Glutamatergic neuron (in vitro differentiated cells): ENCODE measurements around the gene SNAP23. TPM values are rescaled to one million over a fixed set of nuclear protein-coding genes. Genes with fewer than 3 reads are reported as not detected.

Experiments
- DNase-seq: peaks from one replicate; pipeline ENCODE4 v3.0.0; 2022
- H3K27ac Mint-ChIP-seq: one replicate; pipeline ENCODE4 v1.8.0; 2020; ENCODE audit warnings: mild to moderate bottlenecking, mixed read lengths, inconsistent platforms; ENCODE audit not compliant: unreplicated experiment
- H3K27me3 Mint-ChIP-seq: one replicate; pipeline ENCODE4 v1.8.0; 2020; ENCODE audit warnings: mild to moderate bottlenecking, moderate library complexity, mixed read lengths, inconsistent platforms; ENCODE audit not compliant: unreplicated experiment
- H3K36me3 Mint-ChIP-seq: one replicate; pipeline ENCODE4 v1.8.0; 2020; ENCODE audit warnings: mild to moderate bottlenecking, mixed read lengths, inconsistent platforms; ENCODE audit not compliant: unreplicated experiment
- H3K4me1 Mint-ChIP-seq: one replicate; pipeline ENCODE4 v1.8.0; 2020; ENCODE audit warnings: mild to moderate bottlenecking, low read depth, mixed read lengths, inconsistent platforms; ENCODE audit not compliant: unreplicated experiment
- H3K4me3 Mint-ChIP-seq: one replicate; pipeline ENCODE4 v1.8.0; 2020; ENCODE audit warnings: mild to moderate bottlenecking, mixed read lengths, inconsistent platforms; ENCODE audit not compliant: unreplicated experiment
- H3K9me3 Mint-ChIP-seq: one replicate; pipeline ENCODE4 v1.8.0; 2020; ENCODE audit warnings: mild to moderate bottlenecking, moderate library complexity, mixed read lengths, inconsistent platforms; ENCODE audit not compliant: unreplicated experiment
- total RNA-seq: library from RNA; stranded (reverse); fragmentation: NEBNext Ultra II Directional; extraction: Animal tissue kit (Norgen Biotek cat#: 25700); gene quantifications from one replicate; pipeline ENCODE4 v1.2.1, GENCODE V29; 2021; ENCODE audit not compliant: unreplicated experiment
- TF ChIP-seq, protein P1 (sequence below): fragments of 200-600 bp; sonication (generic); IDR thresholded peaks from one replicate; pipeline ENCODE4 v1.5.0; 2021; ENCODE audit not compliant: partially characterized antibody, unreplicated experiment

Gene SNAP23
- total RNA-seq, 1 donor from 2014 or later, result 15.2 TPM

DNA sequence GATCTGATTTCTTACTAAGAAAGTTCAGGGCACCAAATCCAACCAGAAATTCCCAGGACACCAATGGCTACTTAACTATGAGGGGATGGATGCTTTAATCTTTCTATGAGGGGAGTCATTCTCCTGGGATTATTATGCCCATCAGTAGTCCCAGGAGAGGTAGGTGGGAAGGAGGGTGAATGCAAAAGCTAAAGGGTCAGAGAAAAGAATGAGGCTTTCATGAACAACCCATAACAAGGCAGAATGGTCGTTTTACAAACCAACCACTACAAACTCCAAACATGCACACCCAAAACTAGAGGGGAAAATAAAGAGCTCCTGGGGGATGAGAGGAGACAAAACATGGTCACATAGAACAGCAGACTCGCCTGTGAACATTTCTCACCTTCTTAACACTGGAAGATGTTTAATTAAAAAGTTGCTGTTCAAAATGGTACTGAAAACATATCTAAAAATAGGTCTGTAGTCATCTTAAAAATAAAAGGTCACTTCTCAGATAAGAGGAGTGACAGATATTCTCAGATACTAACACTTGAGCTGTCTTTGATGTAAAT lies 83.6 kb downstream of the SNAP23 start:
- Mint-ChIP-seq H3K36me3 (no peaks in the 10 kb centered on the region), H3K4me3 (peak overlapping the region; percentile 1), H3K27ac (no peak overlapping the region), H3K4me1 (peaks cover 38% of the 10 kb centered on the region), H3K27me3 (peaks cover 5% of the 10 kb centered on the region), H3K9me3 (peaks cover 17% of the 10 kb centered on the region)
- TF ChIP-seq, protein P1, sequence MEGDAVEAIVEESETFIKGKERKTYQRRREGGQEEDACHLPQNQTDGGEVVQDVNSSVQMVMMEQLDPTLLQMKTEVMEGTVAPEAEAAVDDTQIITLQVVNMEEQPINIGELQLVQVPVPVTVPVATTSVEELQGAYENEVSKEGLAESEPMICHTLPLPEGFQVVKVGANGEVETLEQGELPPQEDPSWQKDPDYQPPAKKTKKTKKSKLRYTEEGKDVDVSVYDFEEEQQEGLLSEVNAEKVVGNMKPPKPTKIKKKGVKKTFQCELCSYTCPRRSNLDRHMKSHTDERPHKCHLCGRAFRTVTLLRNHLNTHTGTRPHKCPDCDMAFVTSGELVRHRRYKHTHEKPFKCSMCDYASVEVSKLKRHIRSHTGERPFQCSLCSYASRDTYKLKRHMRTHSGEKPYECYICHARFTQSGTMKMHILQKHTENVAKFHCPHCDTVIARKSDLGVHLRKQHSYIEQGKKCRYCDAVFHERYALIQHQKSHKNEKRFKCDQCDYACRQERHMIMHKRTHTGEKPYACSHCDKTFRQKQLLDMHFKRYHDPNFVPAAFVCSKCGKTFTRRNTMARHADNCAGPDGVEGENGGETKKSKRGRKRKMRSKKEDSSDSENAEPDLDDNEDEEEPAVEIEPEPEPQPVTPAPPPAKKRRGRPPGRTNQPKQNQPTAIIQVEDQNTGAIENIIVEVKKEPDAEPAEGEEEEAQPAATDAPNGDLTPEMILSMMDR, result no peak
- no peak for DNase-seq

DNA sequence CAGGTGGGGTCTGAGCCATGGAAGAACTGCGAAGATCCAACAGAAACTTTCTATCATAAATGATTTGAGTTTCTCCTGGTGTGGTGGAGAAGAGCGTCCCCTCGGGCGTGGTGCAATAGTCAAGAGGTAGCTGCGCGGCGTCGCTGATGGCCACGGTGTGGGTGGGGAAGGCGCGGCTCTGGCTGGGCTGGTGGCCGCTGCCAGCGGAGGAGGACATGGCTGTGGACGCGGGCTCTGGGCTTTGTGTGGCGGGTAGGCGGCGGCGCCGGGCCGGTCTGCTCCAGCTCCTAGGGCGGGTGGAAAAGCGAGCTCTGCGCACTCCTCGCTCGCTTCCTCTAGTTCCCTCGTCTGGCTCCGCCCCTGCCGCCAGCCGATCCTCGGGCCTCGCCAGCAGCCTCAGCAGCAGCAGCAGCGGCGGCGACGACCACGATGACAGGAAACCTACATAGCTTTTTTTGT lies 85.9 kb downstream of the SNAP23 start:
- H3K4me3 Mint-ChIP-seq, result peak overlapping the region; percentile 93
- peaks cover 5% of the 10 kb centered on the region for H3K27me3 Mint-ChIP-seq
- peaks cover 45% of the 10 kb centered on the region for H3K4me1 Mint-ChIP-seq
- TF ChIP-seq, protein P1, result no peak
- DNase-seq, result peak; percentile 90
- no peaks in the 10 kb centered on the region for H3K36me3 Mint-ChIP-seq
- H3K9me3 Mint-ChIP-seq, result peaks cover 6% of the 10 kb centered on the region
- peak overlapping the region; percentile 69 for H3K27ac Mint-ChIP-seq

Other genes starting within 250 kb of the SNAP23 start
- gene GANC, start 222.4 kb upstream of the SNAP23 start, total RNA-seq, result 17.8 TPM
- 41.1 TPM for gene TMEM87A, start 222.2 kb upstream of the SNAP23 start, total RNA-seq
- gene CAPN3, start 136.1 kb upstream of the SNAP23 start, total RNA-seq, result 1.8 TPM
- 37.2 TPM for gene ZNF106, start 4.5 kb upstream of the SNAP23 start, total RNA-seq
- 38.5 TPM for gene LRRC57, start 53.2 kb downstream of the SNAP23 start, total RNA-seq
- 24.5 TPM for gene HAUS2, start 53.2 kb downstream of the SNAP23 start, total RNA-seq
- gene STARD9, start 80.0 kb downstream of the SNAP23 start, total RNA-seq, result 45.1 TPM
- gene CDAN1, start 241.5 kb downstream of the SNAP23 start, total RNA-seq, result 20.6 TPM